ENCODE results near the gene ENGASE.

DNA sequence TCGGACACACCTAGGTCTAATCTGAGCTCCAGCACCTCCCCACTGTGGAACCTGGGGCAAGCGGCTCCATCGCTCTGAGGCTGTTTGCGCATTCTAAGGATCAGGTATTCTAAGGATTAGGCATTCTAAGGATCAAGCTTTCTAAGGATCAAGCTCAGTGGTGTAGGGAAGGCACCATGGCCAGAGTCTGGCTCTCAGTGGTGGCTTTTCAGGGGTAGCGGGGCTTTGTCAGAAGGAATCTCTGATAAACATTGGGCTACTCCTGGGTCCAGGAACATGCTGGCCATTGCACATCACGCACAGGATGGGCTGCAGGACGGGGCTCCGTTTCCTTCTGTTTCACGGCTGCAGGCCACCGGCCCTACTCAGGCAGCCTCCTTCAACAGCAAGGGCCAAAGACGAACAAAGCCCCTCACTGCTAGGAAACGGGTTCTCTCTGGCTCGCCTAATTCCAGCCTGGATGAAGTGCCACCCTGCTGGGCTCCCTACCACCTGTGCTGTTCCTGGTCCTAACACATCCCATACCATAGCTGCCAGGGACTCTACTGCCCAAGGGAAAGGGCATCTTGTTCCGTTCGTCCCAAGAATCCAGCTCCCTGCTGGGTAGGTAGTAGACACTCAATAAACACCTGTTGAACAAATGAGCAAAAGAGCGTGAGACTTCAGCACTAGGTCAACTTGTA is 45.2 kb upstream of the ENGASE start:
- TF ChIP-seq, protein P1, sequence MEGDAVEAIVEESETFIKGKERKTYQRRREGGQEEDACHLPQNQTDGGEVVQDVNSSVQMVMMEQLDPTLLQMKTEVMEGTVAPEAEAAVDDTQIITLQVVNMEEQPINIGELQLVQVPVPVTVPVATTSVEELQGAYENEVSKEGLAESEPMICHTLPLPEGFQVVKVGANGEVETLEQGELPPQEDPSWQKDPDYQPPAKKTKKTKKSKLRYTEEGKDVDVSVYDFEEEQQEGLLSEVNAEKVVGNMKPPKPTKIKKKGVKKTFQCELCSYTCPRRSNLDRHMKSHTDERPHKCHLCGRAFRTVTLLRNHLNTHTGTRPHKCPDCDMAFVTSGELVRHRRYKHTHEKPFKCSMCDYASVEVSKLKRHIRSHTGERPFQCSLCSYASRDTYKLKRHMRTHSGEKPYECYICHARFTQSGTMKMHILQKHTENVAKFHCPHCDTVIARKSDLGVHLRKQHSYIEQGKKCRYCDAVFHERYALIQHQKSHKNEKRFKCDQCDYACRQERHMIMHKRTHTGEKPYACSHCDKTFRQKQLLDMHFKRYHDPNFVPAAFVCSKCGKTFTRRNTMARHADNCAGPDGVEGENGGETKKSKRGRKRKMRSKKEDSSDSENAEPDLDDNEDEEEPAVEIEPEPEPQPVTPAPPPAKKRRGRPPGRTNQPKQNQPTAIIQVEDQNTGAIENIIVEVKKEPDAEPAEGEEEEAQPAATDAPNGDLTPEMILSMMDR (IDR thresholded peaks at IDR 0.05), result no peak
- TF ChIP-seq POLR2A (IDR thresholded peaks at IDR 0.05), result no peak

All from tibial nerve (tissue), 3 donors.